Measurements from ENCODE around the gene GDA.

The GDA gene

GRCh38 chr9:72149231-72149975 lies at the start of gene GDA:
GDA (plus strand) TSS chr9:72149440; CDS start chr9:72149560, 120 bp downstream.
- no peak for FAIRE-seq

DNA sequence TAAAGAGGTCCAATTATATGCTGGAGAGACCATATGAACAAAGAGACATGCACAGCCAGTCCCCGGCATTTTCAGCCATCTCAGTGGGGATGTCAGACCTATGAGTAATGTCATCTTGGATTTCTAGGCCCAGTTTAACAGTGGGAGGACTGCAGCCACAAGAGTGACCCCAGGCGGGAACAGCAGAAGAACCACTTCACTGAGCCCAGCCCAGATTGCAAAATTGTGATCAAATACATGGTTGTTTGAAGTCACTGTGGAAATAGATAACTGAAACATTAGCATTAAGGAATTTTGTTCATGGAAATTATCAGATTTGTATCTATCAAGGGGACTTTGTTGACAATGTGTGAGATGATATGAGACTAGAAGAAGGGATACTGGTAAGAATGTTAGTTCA lies 46.7 kb upstream of the GDA start:
- no peak for FAIRE-seq

More at GRCh38 chr9:72149231-72149975, at the start of gene GDA:
- no peak for DNase-seq (ENCODE audit: extremely low spot score, insufficient read length, low read depth)

DNA sequence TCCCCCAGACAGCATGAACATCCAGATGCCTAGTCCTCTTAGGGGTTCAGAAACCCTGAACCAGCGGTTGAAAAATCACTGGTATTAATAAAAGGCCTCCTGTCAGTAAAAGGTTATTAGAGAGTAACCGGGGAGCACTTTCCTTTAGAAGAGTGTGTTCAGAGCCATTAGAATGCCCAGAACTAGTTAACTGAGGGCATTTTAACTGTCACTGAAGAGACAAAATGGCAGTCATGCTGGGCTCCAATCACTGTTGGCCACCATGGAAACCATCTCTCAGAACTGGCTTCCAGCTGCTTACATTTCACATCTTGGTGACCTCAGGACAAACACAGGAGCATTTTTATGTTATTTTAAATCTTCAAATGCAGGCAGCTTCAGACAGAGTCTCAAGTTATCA lies 36.2 kb upstream of the GDA start:
- DNase-seq (ENCODE audit: extremely low spot score, insufficient read length, low read depth) (no peak), FAIRE-seq (no peak)

More for the DNA sequence above, 46.7 kb upstream of the GDA start:
- no peak for DNase-seq (ENCODE audit: extremely low spot score, insufficient read length, low read depth)

DNA sequence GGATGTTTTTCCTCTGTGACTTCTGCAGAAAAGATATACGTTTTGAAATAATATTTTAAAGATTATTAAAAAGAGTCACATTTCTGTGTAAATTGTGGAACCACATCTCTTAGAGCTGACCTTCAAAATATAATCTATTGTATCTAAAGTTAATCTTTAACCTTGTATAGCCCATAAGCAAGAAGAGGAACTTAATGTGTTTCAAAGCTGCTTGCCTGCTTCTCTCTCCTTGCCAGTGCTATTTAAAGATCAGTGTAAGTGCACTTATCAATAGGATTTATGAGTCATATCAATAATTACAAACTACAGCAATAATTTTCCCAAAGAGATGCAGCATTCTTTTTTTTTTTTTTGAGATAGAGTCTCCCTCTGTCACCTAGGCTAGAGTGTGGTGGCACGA lies 29.4 kb upstream of the GDA start:
- FAIRE-seq (no peak), DNase-seq (ENCODE audit: extremely low spot score, insufficient read length, low read depth) (no peak)

- FAIRE-seq, result no peak
- DNase-seq (ENCODE audit: extremely low spot score, insufficient read length, low read depth), result no peak
Measured at GRCh38 chr9:72124947-72125346, 24.3 kb upstream of the GDA start.

- FAIRE-seq, result no peak
Measured at GRCh38 chr9:72127753-72128152, 21.5 kb upstream of the GDA start.

DNA sequence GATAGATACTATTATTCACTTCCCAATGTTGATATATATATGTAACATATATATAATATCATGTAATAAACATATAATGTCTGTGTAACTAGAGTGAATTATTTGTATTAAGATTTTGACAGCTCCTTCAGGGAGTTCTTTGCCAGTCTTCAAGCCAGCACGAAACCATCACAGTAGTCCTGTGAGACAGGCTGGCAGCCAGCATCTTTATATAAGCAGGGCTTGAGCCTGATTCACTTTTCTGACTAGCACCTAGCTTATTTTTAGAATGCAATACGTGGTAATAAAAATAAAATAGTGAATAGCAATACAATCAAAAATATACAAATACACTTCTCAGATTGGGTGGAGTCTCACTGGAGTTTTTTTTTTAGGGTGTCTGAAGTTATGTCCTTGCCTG lies 20.7 kb upstream of the GDA start:
- FAIRE-seq, result no peak
- DNase-seq (ENCODE audit: extremely low spot score, insufficient read length, low read depth), result no peak

More at GRCh38 chr9:72127753-72128152, 21.5 kb upstream of the GDA start:
- DNase-seq (ENCODE audit: extremely low spot score, insufficient read length, low read depth), result no peak

DNA sequence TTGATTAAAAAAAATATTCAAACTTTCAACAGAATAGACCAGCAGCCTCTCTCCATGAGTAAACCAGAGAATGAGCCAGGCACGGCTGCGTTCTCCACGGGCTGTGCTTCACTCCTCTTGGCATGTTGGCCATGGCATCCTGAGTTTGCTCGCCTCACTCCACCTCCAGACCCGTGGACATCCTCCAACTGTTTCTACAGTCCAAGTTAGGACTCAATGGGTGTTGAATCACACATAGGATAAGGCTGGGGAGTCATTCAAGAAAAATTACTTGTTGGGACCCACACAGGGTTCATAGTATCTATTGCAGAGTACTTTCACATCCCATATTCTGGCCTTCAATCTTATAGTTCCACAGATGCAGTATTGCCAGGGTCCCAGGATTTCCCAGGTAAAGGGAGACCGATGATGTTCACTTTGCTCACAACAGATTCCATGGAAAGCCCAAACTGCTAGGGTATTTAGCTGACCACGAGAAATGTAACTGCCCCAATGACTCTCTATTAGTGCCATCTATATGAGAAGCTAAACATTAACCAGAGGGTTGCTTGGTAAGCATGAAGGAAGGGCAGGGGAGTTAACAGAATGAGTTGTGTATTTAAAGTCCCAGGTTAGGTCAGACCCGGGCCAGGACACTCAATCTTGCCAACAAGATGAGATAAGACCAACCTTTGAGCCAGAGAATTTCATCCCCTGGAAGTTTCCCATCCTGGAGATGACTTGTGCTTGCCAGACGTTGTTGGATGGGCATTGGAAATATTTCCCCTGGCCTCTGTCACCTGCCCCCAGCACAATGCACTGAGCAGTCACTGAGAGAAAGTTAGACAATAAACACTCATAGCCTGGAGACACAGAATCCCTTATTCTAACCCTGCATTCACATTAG lies 19.7 kb upstream of the GDA start:
- DNase-seq (ENCODE audit: extremely low spot score, insufficient read length, low read depth), result no peak
- FAIRE-seq, result no peak

- DNase-seq (ENCODE audit: extremely low spot score, insufficient read length, low read depth) (no peak), FAIRE-seq (no peak)
Measured at GRCh38 chr9:72130321-72130720, 18.9 kb upstream of the GDA start.

DNA sequence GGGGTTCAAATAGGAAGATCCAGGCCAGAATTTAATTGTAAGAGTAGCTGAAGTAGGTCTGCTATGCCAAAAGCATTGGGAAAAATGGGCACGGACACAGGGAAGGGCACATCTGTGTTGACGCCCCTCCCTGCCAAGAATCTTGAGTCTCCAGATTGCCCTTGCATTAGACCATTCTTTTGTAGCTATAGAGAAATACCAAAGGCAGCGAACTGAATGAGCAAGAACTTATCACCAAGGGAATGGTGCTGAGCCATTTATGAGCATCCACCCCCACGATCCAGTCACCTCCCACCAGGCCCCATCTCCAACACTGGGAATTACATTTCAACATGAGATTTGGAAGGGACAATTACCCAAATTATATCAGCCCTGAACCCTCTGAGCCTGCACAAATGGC lies 18.0 kb upstream of the GDA start:
- DNase-seq (ENCODE audit: extremely low spot score, insufficient read length, low read depth) (no peak), FAIRE-seq (no peak)

DNA sequence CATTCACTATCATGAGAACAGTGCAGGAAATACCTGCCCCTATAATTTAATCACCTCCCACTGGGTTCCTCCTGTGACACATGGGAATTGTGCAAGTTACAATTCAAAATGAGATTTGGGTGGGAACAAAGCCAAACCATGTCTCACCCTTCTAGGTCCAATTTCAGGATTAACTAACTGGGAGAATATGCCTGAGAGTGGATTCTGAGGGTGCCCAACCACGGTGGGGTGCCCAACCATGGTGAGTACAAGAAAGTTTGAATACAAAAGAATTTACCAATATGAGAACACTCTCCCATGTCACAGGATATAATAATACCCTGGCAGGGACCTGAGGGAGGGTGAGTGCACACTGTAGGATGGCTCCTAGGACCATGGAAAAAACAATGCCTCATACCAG lies 17.2 kb upstream of the GDA start:
- FAIRE-seq, result no peak

GRCh38 chr9:72133365-72134035 lies 15.7 kb upstream of the GDA start:
- no peak for DNase-seq (ENCODE audit: extremely low spot score, insufficient read length, low read depth)
- no peak for FAIRE-seq

More for the DNA sequence above, 17.2 kb upstream of the GDA start:
- DNase-seq (ENCODE audit: extremely low spot score, insufficient read length, low read depth), result no peak

GRCh38 chr9:72134801-72135200 lies 14.4 kb upstream of the GDA start:
- DNase-seq (ENCODE audit: extremely low spot score, insufficient read length, low read depth), result no peak
- FAIRE-seq, result no peak

DNA sequence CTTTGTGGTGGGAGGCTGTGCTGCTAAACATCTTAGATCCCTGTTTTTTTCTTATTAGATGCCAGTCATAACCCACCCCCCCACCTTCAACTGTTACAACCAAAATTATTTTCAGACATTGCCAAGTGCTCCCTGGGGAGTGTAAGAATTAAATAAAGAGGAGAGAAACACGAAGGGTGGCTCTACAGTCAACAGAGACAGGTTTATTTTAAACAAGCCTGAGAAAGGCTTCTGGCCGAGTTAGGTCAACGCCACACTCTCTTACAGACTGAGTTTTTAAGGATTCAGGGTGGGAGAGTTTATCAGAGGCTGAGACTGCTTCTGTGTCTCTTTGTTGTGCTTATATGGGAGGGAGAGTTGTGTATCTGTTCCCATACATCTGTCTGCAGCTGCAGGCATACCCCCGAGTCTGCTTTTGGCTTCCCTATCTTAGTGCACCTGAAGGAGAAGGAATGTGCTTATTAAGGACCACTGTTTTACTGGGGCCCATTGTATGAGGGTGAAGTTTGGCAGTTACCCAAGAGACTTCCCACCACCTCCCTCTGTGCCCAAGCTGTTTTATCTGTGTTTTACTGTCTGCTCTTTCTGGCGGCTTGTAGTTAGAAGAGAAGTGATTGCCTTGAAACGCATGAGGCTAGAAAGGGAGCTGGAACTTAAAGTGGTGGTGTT lies 11.4 kb upstream of the GDA start:
- DNase-seq (ENCODE audit: extremely low spot score, insufficient read length, low read depth), result no peak
- FAIRE-seq, result no peak

GRCh38 chr9:72139226-72139625 lies 10.0 kb upstream of the GDA start:
- no peak for FAIRE-seq
- DNase-seq (ENCODE audit: extremely low spot score, insufficient read length, low read depth), result no peak

DNA sequence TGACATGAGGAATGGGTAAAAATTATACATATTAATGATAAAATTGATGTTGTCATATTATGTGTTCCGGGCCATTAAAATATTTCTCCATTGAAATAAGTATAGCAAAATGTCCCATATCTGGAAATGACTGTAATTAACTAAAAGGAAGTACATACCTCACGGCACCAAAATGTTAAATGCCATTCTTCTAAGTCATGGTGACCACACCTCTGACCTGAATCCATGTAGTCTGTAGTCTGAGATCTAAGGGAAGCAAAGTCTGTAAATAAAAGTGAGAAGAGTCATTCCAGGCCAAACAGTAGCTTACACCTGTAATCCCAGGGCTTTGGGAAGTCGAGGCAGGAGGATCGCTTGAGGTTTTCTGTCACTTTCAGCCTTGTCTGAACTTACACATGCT lies 8.7 kb upstream of the GDA start:
- no peak for FAIRE-seq
- no peak for DNase-seq (ENCODE audit: extremely low spot score, insufficient read length, low read depth)

- FAIRE-seq, result no peak
- DNase-seq (ENCODE audit: extremely low spot score, insufficient read length, low read depth), result no peak
Measured at GRCh38 chr9:72141484-72141883, 7.8 kb upstream of the GDA start.

DNA sequence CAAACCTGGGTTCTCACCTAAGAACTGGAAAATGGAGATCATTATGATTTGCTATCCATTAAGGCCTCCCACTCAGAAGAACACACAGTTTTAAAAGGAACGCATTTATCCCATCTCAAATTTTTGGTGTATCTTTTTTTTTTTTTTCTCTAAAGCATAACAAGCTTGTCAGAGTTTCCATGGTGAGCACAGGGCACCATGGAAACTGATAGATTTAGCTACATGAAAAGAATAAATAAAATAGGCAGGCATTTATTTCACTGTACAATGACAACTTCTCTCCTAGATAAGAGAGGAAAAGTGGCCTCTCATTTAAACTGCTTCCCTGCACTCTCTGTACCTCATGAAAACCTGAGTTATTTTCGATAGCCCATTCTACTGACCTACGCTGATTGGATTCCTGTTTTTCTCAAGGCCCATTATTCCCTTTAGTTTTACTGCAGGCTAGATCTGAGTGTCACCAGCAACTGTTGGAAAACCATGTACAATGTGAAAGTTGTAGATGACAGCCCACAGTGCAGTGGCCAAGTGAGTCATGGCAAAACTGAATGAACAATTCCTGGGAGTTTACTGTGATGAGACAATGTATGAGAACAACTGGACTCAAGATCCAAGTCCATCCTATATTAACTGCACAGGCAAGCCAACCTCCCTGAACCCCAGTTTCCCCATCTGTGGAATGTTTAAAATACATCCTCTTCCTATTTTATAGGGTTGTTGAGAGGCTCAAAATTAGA lies 4.3 kb upstream of the GDA start:
- FAIRE-seq (no peak), DNase-seq (ENCODE audit: extremely low spot score, insufficient read length, low read depth) (no peak)

GRCh38 chr9:72145733-72146505 lies 3.3 kb upstream of the GDA start:
- FAIRE-seq, result no peak
- no peak for DNase-seq (ENCODE audit: extremely low spot score, insufficient read length, low read depth)

All from GM18507 (cell line).